Thoracic aorta (tissue), 2 donors: Measurements from ENCODE around the gene NET1. TPM values are rescaled to one million over a fixed set of nuclear protein-coding genes. Genes with fewer than 3 reads are reported as not detected.
"Not testable (repeated sequence)": the region's sequence is repeated elsewhere in the genome, so short reads cannot be mapped to it uniquely, and the experiment has no call there.

Source experiments
- ATAC-seq: fragments of 150-250 bp; one replicate; pipeline ENCODE4 v1.8.0; 2017; ENCODE audit warnings: low read depth; ENCODE audit not compliant: insufficient number of reproducible peaks, low FRiP score
- DNase-seq: peaks from one replicate; pipeline ENCODE4 v3.0.0-alpha.2; 2020; ENCODE audit warnings: low spot score
- H3K27ac ChIP-seq, 2 donors: fragments of 200-600 bp; sonication (generic); 1 replicate in 1 of 2; 2 replicates in 1 of 2; pipeline ENCODE4 v1.5.1; 2016; ENCODE audit warnings: mild to moderate bottlenecking in 2 of 2, moderate library complexity in 2 of 2
- H3K27me3 ChIP-seq: fragments of 200-600 bp; sonication (generic); replicated peaks from 2 replicates; pipeline ENCODE4 v1.6.0; 2016; ENCODE audit warnings: mild to moderate bottlenecking; ENCODE audit not compliant: insufficient read depth
- H3K36me3 ChIP-seq: fragments of 200-600 bp; sonication (generic); one replicate; pipeline ENCODE4 v1.5.1; 2016
- H3K4me1 ChIP-seq, 2 donors: fragments of 200-600 bp; sonication (generic); 1 replicate in 1 of 2; 2 replicates in 1 of 2; pipeline versions ENCODE4 v1.5.1 to v1.6.0; 2016; ENCODE audit warnings: low read depth in 2 of 2, mild to moderate bottlenecking in 1 of 2; ENCODE audit not compliant: control insufficient read depth in 1 of 2
- H3K4me3 ChIP-seq: fragments of 200-600 bp; sonication (generic); 2 replicates; pipeline ENCODE4 v1.5.1; 2016; ENCODE audit warnings: mild to moderate bottlenecking
- H3K9me3 ChIP-seq: fragments of 200-600 bp; sonication (generic); 2 replicates; pipeline ENCODE4 v1.5.1; 2016
- CTCF ChIP-seq: fragments of 200-600 bp; sonication (generic); IDR thresholded peaks from one replicate; pipeline ENCODE4 v1.5.1; 2019; ENCODE audit warnings: antibody characterized with exemption
- total RNA-seq, 2 donors: library from RNA; depleted of rRNA; stranded (reverse); fragments of >200 nt; gene quantifications; one replicate each; pipeline versions ENCODE4 v1.1.0 to v1.2.3, GENCODE V29; 2016

NET1 gene
- total RNA-seq, 2 donors from 2014 or later = 117 to 232 TPM

- ATAC-seq = no peak
- TF ChIP-seq CTCF = no peak
- Histone ChIP-seq H3K36me3 (no peaks in the 10 kb centered on the region), H3K27me3 (no peaks in the 10 kb centered on the region), H3K27ac (no peak overlapping the region), H3K9me3 (no peaks in the 10 kb centered on the region), H3K4me3 (no peak overlapping the region), H3K4me1 (peaks cover 12 to 31% of the 10 kb centered on the region in 2 donors)
- no peak for DNase-seq
Measured at GRCh38 chr10:5470062-5470751, 57.9 kb downstream of the NET1 start.

GRCh38 chr10:5474642-5475041 is 62.3 kb downstream of the NET1 start:
- not testable (repeated sequence) for H3K4me1 ChIP-seq, H3K9me3 ChIP-seq, ATAC-seq, H3K4me3 ChIP-seq, H3K27ac ChIP-seq, H3K27me3 ChIP-seq, H3K36me3 ChIP-seq, DNase-seq

DNA sequence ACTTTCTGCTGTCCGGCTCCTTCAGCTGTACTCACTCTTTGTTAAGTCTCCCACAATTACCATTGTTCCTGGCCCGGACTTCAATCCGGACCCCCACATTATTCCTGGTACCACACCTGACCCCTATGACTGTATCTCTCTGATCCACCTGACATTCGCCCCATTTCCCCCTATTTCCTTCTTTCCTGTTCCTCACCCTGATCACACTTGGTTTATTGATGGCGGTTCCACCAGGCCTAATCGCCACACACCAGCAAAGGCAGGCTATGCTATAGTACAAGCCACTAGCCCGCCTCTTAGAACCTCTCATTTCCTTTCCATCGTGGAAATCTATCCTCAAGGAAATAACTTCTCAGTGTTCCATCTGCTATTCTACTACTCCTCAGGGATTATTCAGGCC is 62.7 kb downstream of the NET1 start:
- not testable (repeated sequence) for DNase-seq, H3K4me1 ChIP-seq, H3K4me3 ChIP-seq, H3K36me3 ChIP-seq, H3K27ac ChIP-seq, H3K27me3 ChIP-seq, H3K9me3 ChIP-seq, ATAC-seq

- not testable (repeated sequence) for H3K27ac ChIP-seq
Measured at GRCh38 chr10:5475974-5476807, 63.8 kb downstream of the NET1 start.

DNA sequence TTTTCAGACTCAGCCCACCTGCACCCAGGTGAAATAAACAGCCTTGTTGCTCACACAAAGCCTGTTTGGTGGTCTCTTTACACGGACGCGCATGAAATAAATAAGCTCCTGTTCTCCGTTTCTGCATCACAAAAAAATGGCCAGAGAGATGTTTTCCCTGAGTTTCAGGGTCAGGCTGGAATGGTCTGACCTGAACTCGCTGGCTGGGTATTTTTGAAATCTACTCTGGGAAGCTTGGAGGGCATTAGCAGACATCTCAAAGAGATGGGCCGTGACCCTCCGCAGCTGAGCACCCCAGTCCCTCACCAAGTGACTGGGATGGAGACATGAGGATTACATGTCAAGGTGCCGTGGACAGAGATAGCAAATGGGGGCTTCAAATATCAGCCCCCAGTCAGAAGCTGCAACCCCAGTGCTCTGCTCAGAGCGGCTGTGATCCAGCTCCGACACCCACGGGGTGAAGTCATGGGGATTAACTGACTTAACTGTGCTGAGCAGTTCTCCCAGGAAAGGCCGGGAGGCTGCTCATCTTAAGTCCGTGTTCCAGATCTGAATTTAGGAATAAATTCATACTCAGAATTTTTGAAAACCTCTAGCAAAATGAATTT is 64.7 kb downstream of the NET1 start:
- Histone ChIP-seq H3K27ac (no peak overlapping the region), H3K27me3 (no peaks in the 10 kb centered on the region), H3K9me3 (no peaks in the 10 kb centered on the region), H3K4me1 (no peaks in the 10 kb centered on the region), H3K4me3 (no peak overlapping the region), H3K36me3 (no peaks in the 10 kb centered on the region)
- ATAC-seq = no peak
- no peak for DNase-seq
- TF ChIP-seq CTCF = no peak

More at GRCh38 chr10:5475974-5476807, 63.8 kb downstream of the NET1 start:
- not testable (repeated sequence) for H3K4me3 ChIP-seq, H3K4me1 ChIP-seq, H3K9me3 ChIP-seq, H3K36me3 ChIP-seq, DNase-seq, ATAC-seq, H3K27me3 ChIP-seq

DNA sequence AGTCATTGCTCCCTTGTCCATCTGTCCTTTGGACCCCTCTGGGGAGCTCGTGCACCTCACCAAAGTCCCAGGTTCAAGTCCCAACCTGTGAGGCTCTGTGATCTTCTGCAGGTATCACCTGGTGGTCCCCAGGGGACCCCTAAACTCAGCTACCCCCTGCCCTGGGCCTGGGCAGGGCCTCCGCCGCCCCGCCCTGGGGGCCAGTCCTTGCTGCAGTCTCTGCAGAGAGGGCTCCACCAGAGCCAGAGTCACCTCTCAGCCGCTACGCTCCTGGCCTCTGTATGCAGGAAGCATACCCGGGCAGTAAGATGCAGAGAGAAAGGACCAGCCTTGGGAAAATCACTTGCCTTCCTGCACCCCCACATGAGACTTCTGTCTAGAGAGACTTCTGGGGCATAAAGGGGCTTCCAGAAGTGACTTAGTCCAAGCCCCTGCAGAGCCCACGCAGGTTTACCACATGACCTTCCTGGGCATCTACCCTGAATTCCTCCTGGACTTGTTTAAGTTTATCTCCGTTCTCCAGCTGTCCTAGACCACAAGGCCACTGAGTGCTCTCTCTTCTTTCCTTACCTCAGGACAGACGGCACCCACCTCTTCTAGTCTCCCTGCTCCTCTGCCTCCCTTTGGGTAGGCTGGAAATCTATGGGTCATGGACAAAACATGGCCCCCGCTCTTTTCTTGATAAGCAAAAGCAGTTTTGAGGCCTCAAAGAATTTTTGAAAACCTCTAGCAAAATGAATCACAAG is 65.8 kb downstream of the NET1 start:
- Histone ChIP-seq H3K4me1 (no peaks in the 10 kb centered on the region), H3K36me3 (no peaks in the 10 kb centered on the region), H3K27ac (no peak overlapping the region), H3K4me3 (no peak overlapping the region), H3K27me3 (no peaks in the 10 kb centered on the region), H3K9me3 (no peaks in the 10 kb centered on the region)
- DNase-seq = no peak
- ATAC-seq = no peak
- TF ChIP-seq CTCF = no peak
